ENCODE measurements around the gene CTNNAL1.
"Not testable (repeated sequence)": the region's sequence is repeated elsewhere in the genome, so short reads cannot be mapped to it uniquely, and the experiment has no call there.

Gene CTNNAL1

GRCh38 chr9:108905494-108905893, 107.8 kb downstream of the CTNNAL1 start:
- H3K27ac Mint-ChIP-seq, result no peak overlapping the region
- no peaks in the 10 kb centered on the region for H3K4me1 Mint-ChIP-seq (ENCODE audit: low read depth)
- H3K36me3 Mint-ChIP-seq, result peaks cover 24% of the 10 kb centered on the region
- H3K4me3 Mint-ChIP-seq, result no peak overlapping the region
- no peaks in the 10 kb centered on the region for H3K27me3 Mint-ChIP-seq
- H3K9me3 Mint-ChIP-seq (ENCODE audit: low read depth), result no peaks in the 10 kb centered on the region

- Mint-ChIP-seq H3K4me1 (ENCODE audit: low read depth) (no peaks in the 10 kb centered on the region), H3K36me3 (peaks cover 22% of the 10 kb centered on the region), H3K27ac (no peak overlapping the region), H3K9me3 (ENCODE audit: low read depth) (no peaks in the 10 kb centered on the region), H3K4me3 (no peak overlapping the region), H3K27me3 (no peaks in the 10 kb centered on the region)
These were observed 109.1 kb downstream of the CTNNAL1 start for GRCh38 chr9:108904161-108904560.

DNA sequence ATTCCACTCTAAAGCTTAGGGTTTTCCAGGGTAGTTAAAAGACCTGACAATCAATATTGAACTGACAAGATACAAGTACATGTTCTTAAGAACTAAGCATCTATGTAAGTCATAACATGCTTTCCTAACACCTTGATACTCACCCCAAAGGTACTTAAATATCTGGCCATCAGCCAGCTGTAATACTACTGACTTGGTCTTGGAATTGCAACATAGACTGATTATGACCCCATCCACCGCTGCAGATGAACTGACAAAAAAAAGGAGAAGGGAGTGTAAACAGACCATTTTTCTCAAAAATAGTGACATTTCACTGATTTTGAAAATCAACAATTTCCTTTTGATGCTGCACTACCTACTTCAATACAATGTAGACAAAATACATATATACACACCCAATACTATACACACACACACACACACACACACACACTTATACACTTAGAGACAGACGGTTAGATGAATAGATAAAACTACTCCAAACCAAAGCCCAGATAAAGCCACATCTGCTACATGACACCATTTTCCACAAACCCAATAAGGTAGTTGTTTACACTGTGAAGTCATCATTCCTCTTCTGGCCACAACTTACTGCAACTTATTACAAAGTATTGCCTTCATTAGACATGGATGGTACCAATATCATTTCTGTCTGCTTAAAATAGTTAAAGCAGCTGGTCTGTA, 109.7 kb downstream of the CTNNAL1 start:
- Mint-ChIP-seq H3K4me1 (ENCODE audit: low read depth) (no peaks in the 10 kb centered on the region), H3K9me3 (ENCODE audit: low read depth) (no peaks in the 10 kb centered on the region), H3K27ac (no peak overlapping the region), H3K27me3 (no peaks in the 10 kb centered on the region), H3K4me3 (no peak overlapping the region), H3K36me3 (peaks cover 22% of the 10 kb centered on the region)

GRCh38 chr9:108900176-108900575, 113.1 kb downstream of the CTNNAL1 start:
- H3K36me3 Mint-ChIP-seq, result peaks cover 34% of the 10 kb centered on the region
- no peaks in the 10 kb centered on the region for H3K4me1 Mint-ChIP-seq (ENCODE audit: low read depth)
- H3K4me3 Mint-ChIP-seq, result no peak overlapping the region
- H3K9me3 Mint-ChIP-seq (ENCODE audit: low read depth), result no peaks in the 10 kb centered on the region
- no peak overlapping the region for H3K27ac Mint-ChIP-seq
- no peaks in the 10 kb centered on the region for H3K27me3 Mint-ChIP-seq

GRCh38 chr9:108899023-108899695, 114.1 kb downstream of the CTNNAL1 start:
- not testable (repeated sequence) for H3K27ac Mint-ChIP-seq; H3K4me1 Mint-ChIP-seq (ENCODE audit: low read depth); H3K27me3 Mint-ChIP-seq; H3K4me3 Mint-ChIP-seq; H3K9me3 Mint-ChIP-seq (ENCODE audit: low read depth)
- H3K36me3 Mint-ChIP-seq, result peaks cover 34% of the 10 kb centered on the region

GRCh38 chr9:108897324-108898096, 115.8 kb downstream of the CTNNAL1 start:
- no peaks in the 10 kb centered on the region for H3K27me3 Mint-ChIP-seq
- H3K4me1 Mint-ChIP-seq (ENCODE audit: low read depth), result no peaks in the 10 kb centered on the region
- H3K4me3 Mint-ChIP-seq, result no peak overlapping the region
- no peaks in the 10 kb centered on the region for H3K9me3 Mint-ChIP-seq (ENCODE audit: low read depth)
- H3K27ac Mint-ChIP-seq, result no peak overlapping the region
- peaks cover 28% of the 10 kb centered on the region for H3K36me3 Mint-ChIP-seq

GRCh38 chr9:108894225-108894997, 118.9 kb downstream of the CTNNAL1 start:
- Mint-ChIP-seq H3K4me3 (no peak overlapping the region), H3K9me3 (ENCODE audit: low read depth) (no peaks in the 10 kb centered on the region), H3K27me3 (no peaks in the 10 kb centered on the region), H3K36me3 (peaks cover 34% of the 10 kb centered on the region), H3K4me1 (ENCODE audit: low read depth) (no peaks in the 10 kb centered on the region), H3K27ac (no peak overlapping the region)
